Fibroblast of lung (primary cell): ENCODE data around the gene CCDC127. TPM values are rescaled to one million over a fixed set of nuclear protein-coding genes. Genes with fewer than 3 reads are reported as not detected.

Experiments
- DNase-seq, 2 donors: peaks; one replicate each; pipeline versions ENCODE4 v3.0.0 to v3.0.0-alpha.2; 2010; ENCODE audit warnings: low read depth in 2 of 2
- H2AFZ ChIP-seq: 2 replicates; pipeline ENCODE4 v1.5.1; 2012; ENCODE audit warnings: low read length, control low read depth, inconsistent platforms
- H3K27ac ChIP-seq: 2 replicates; pipeline ENCODE4 v1.5.1; 2011; ENCODE audit warnings: low read length, control low read depth; ENCODE audit not compliant: insufficient read depth
- H3K27me3 ChIP-seq: 2 replicates; pipeline ENCODE4 v1.5.1; 2011; ENCODE audit warnings: mild to moderate bottlenecking, low read length; ENCODE audit not compliant: control insufficient read depth, insufficient read depth
- H3K36me3 ChIP-seq: 2 replicates; pipeline ENCODE4 v1.5.1; 2011; ENCODE audit warnings: low read length; ENCODE audit not compliant: control insufficient read depth, insufficient read depth
- H3K4me1 ChIP-seq: 2 replicates; pipeline ENCODE4 v1.5.1; 2011; ENCODE audit warnings: low read length; ENCODE audit not compliant: control insufficient read depth, insufficient read depth; ENCODE audit errors: extremely low read depth
- H3K4me2 ChIP-seq: 2 replicates; pipeline ENCODE4 v1.5.1; 2011; ENCODE audit warnings: low read length, control low read depth; ENCODE audit not compliant: insufficient read depth; ENCODE audit errors: extremely low read depth
- H3K4me3 ChIP-seq, 4 experiments: fragments of 200-600 bp in 1 of 4; sonication (generic) in 1 of 4; replicated peaks in 1 of 4; 2 replicates each; pipeline ENCODE4 v1.5.1; 2011 to 2016; ENCODE audit warnings: low read length in 4 of 4, low read depth in 3 of 4, mild to moderate bottlenecking in 3 of 4, control low read depth in 2 of 4, inconsistent platforms in 1 of 4, mixed read lengths in 1 of 4; ENCODE audit not compliant: insufficient read depth in 1 of 4; ENCODE audit errors: control extremely low read depth in 1 of 4
- H3K79me2 ChIP-seq: 2 replicates; pipeline ENCODE4 v1.5.1; 2012; ENCODE audit warnings: mild to moderate bottlenecking, low read length, inconsistent platforms; ENCODE audit not compliant: control insufficient read depth, insufficient read depth
- H3K9ac ChIP-seq: 2 replicates; pipeline ENCODE4 v1.5.1; 2011; ENCODE audit warnings: mild to moderate bottlenecking, low read length, control low read depth; ENCODE audit not compliant: insufficient read depth
- H3K9me3 ChIP-seq: 2 replicates; pipeline ENCODE4 v1.5.1; 2012; ENCODE audit warnings: low read depth, low read length; ENCODE audit not compliant: control insufficient read depth, insufficient read depth
- H4K20me1 ChIP-seq: 2 replicates; pipeline ENCODE4 v1.5.1; 2011; ENCODE audit warnings: low read length; ENCODE audit not compliant: control insufficient read depth, insufficient read depth; ENCODE audit errors: extremely low read depth
- CTCF ChIP-seq, 2 donors: IDR thresholded peaks in 1 of 2; conservative IDR thresholded peaks in 1 of 2; 1 replicate in 1 of 2; 2 replicates in 1 of 2; pipeline ENCODE4 v1.5.1; 2011 to 2012; ENCODE audit warnings: low read length in 2 of 2, control low read depth in 1 of 2, inconsistent platforms in 1 of 2, low read depth in 1 of 2, mild to moderate bottlenecking in 1 of 2
- EZH2 ChIP-seq: IDR thresholded peaks from 2 replicates; pipeline ENCODE4 v1.5.1; 2012; ENCODE audit warnings: low read length, control low read depth, mild to moderate bottlenecking; ENCODE audit errors: missing control alignments
- polyA plus RNA-seq, 2 donors: library from polyadenylated mRNA; depleted of rRNA in 1 of 2; stranded (reverse) in 1 of 2; unstranded in 1 of 2; fragments of >200 nt; gene quantifications; 2 replicates each; pipeline ENCODE4 v1.2.1, GENCODE V29; 2011 to 2012; ENCODE audit warnings: missing spikeins in 1 of 2
- total RNA-seq: library from RNA; depleted of rRNA; stranded (reverse); fragments of >200 nt; gene quantifications from 2 replicates; pipeline ENCODE4 v1.2.1, GENCODE V29; 2014

CCDC127 gene
- total and polyA plus RNA-seq, 2 donors (not counting 1 experiment from before 2014, with no cell fraction given), result 4.8 to 5.6 TPM

- no peak for DNase-seq
- TF ChIP-seq CTCF (conservative IDR thresholded peaks at IDR 0.05 in 1 of 2, IDR thresholded peaks at IDR 0.05 in 1 of 2; ENCODE audit: low read depth in 1 of 2, low read length in 2 of 2) (no peak), EZH2 (no peak)
- no peak overlapping the region for H2AFZ ChIP-seq
These were observed 44.3 kb downstream of the CCDC127 start for GRCh38 chr5:173392-174290.

DNA sequence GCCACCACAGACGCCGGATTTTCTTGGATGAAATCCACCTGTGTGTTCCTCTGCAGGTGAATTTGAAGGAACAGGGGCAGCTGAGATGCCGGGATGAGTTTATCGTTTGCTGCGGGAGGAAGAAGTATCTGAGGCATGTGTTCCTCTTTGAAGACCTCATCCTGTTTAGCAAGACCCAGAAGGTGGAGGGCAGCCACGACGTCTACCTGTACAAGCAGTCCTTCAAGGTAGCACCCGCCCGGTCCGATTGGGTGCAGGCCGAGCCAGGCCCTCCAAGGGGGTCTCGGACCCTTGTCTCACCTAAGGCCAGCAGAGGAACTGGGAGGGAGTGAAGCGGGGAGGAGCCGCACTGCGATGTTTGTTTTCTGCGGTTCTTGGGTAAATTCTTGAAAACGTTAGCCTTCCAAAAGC is 45.1 kb downstream of the CCDC127 start:
- Histone ChIP-seq H2AFZ (no peak overlapping the region), H3K27ac (no peak overlapping the region), H3K9me3 (no peaks in the 10 kb centered on the region), H3K27me3 (no peaks in the 10 kb centered on the region), H3K36me3 (no peaks in the 10 kb centered on the region), H3K79me2 (no peaks in the 10 kb centered on the region), H3K9ac (no peak overlapping the region), H3K4me1 (peaks cover 14% of the 10 kb centered on the region), H3K4me2 (no peak overlapping the region), H3K4me3 (no peak overlapping the region), H4K20me1 (no peaks in the 10 kb centered on the region)
- DNase-seq, result no peak
- no peak for TF ChIP-seq CTCF (conservative IDR thresholded peaks at IDR 0.05 in 1 of 2, IDR thresholded peaks at IDR 0.05 in 1 of 2; ENCODE audit: low read depth in 1 of 2, low read length in 2 of 2)
- TF ChIP-seq EZH2, result no peak

More at GRCh38 chr5:173392-174290, 44.3 kb downstream of the CCDC127 start:
- no peaks in the 10 kb centered on the region for H4K20me1 ChIP-seq
- H3K27me3 ChIP-seq, result peaks cover 2% of the 10 kb centered on the region
- no peak overlapping the region for H3K4me2 ChIP-seq
- H3K36me3 ChIP-seq, result no peaks in the 10 kb centered on the region
- H3K27ac ChIP-seq, result no peak overlapping the region
- H3K4me3 ChIP-seq, result no peak overlapping the region
- H3K79me2 ChIP-seq, result no peaks in the 10 kb centered on the region
- H3K4me1 ChIP-seq, result peaks cover 10% of the 10 kb centered on the region
- H3K9ac ChIP-seq, result no peak overlapping the region
- no peaks in the 10 kb centered on the region for H3K9me3 ChIP-seq

DNA sequence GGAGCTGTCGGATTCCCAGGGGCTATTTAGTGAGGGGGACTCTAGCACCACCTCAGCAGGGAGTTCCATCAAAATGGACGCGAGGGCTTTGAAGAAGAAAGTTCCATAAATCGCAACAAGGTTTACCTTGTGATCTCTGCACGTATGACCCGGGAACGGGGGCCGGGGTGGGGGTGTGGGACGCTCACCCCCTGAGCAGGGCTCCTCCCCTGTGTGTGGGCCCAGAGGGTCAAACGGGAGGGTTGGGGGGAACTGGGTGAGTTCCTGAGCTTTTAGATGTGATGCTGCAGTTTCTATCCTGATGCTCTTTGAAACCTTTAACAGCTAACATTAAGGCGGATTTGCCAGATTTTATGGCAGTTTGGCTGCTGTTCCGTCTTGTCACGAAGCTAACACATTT is 45.5 kb downstream of the CCDC127 start:
- Histone ChIP-seq H3K27me3 (no peaks in the 10 kb centered on the region), H3K4me1 (peaks cover 18% of the 10 kb centered on the region), H3K36me3 (no peaks in the 10 kb centered on the region), H3K4me2 (no peak overlapping the region), H3K79me2 (no peaks in the 10 kb centered on the region), H3K27ac (no peak overlapping the region), H2AFZ (no peak overlapping the region), H3K9me3 (no peaks in the 10 kb centered on the region), H4K20me1 (no peaks in the 10 kb centered on the region), H3K4me3 (no peak overlapping the region), H3K9ac (no peak overlapping the region)
- no peak for DNase-seq
- TF ChIP-seq EZH2 (no peak), CTCF (conservative IDR thresholded peaks at IDR 0.05 in 1 of 2, IDR thresholded peaks at IDR 0.05 in 1 of 2; ENCODE audit: low read depth in 1 of 2, low read length in 2 of 2) (no peak)
